Peyer's patch (tissue), 4 donors: ENCODE data around the gene PRRX2.

Experiments used
- POLR2A ChIP-seq, 2 donors: fragments of 450-650 bp; IDR thresholded peaks; one replicate each; pipeline ENCODE4 v1.5.1; 2017; ENCODE audit warnings: antibody characterized with exemption in 2 of 2, mild to moderate bottlenecking in 2 of 2, moderate library complexity in 2 of 2
- TF ChIP-seq, protein P1 (sequence below), 6 experiments: fragments of 450-650 bp in 4 of 6; fragments of 200-600 bp in 2 of 6; sonication (generic) in 1 of 6; IDR thresholded peaks; one replicate each; pipeline ENCODE4 v1.5.1; 2017 to 2019; ENCODE audit warnings: antibody characterized with exemption in 6 of 6, mild to moderate bottlenecking in 3 of 6, moderate library complexity in 1 of 6

DNA sequence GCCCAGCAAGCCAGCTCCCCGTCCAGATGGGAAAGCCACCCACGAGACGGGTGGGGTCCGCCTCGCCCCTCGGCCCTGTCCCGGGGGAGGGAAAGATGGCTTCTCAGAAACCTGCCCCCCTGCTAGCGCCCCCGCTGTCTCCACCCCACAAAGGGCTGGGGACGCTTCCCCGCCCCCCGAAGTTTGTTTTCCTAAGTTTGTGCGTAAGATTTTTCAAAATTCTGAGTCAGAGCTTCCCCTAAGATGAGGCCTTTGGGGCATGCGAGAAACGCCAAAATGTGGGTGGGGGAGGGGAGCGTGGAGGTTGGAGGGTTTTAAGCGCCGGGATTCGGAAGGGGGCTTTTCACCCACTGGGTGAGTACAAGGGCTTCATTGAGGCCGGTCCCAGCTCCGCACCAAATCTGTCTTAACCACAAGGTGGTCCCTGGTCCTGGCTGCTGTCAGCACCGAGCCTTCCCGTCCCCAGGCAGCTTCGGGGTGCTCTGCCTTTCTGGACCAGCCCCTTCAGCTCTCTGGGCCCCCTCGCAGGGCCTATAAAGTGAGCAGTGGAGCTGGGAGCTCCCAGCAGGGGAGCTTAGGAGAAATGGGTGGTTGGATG is 32.3 kb downstream of the PRRX2 start:
- TF ChIP-seq POLR2A (IDR thresholded peaks at IDR 0.05), result no peak
- TF ChIP-seq, protein P1, sequence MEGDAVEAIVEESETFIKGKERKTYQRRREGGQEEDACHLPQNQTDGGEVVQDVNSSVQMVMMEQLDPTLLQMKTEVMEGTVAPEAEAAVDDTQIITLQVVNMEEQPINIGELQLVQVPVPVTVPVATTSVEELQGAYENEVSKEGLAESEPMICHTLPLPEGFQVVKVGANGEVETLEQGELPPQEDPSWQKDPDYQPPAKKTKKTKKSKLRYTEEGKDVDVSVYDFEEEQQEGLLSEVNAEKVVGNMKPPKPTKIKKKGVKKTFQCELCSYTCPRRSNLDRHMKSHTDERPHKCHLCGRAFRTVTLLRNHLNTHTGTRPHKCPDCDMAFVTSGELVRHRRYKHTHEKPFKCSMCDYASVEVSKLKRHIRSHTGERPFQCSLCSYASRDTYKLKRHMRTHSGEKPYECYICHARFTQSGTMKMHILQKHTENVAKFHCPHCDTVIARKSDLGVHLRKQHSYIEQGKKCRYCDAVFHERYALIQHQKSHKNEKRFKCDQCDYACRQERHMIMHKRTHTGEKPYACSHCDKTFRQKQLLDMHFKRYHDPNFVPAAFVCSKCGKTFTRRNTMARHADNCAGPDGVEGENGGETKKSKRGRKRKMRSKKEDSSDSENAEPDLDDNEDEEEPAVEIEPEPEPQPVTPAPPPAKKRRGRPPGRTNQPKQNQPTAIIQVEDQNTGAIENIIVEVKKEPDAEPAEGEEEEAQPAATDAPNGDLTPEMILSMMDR (IDR thresholded peaks at IDR 0.05), result no peak
